GM12801 (cell line): Measurements from ENCODE around the gene CKLF.

ENCODE experiments used
- TF ChIP-seq, protein P1 (sequence below): IDR thresholded peaks from one replicate; pipeline ENCODE4 v1.5.1; 2011; ENCODE audit warnings: control low read depth; ENCODE audit not compliant: insufficient read length; ENCODE audit errors: extremely low read depth

The CKLF gene

DNA sequence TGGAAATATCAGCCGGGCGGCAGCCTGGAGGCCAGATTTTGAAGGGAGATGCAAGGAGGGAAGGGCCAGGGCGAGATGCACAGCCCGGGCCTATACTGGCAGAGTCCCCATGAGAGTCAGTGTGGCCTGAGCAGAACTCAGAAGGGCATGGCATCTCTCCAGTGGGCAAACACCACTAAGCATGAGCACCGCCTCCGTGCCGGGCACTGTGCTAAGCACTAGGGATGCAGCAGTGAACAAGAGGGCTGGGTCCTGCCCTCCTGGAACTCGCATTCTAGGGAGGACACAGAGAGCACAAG is 35.9 kb upstream of the CKLF start:
- TF ChIP-seq, protein P1, sequence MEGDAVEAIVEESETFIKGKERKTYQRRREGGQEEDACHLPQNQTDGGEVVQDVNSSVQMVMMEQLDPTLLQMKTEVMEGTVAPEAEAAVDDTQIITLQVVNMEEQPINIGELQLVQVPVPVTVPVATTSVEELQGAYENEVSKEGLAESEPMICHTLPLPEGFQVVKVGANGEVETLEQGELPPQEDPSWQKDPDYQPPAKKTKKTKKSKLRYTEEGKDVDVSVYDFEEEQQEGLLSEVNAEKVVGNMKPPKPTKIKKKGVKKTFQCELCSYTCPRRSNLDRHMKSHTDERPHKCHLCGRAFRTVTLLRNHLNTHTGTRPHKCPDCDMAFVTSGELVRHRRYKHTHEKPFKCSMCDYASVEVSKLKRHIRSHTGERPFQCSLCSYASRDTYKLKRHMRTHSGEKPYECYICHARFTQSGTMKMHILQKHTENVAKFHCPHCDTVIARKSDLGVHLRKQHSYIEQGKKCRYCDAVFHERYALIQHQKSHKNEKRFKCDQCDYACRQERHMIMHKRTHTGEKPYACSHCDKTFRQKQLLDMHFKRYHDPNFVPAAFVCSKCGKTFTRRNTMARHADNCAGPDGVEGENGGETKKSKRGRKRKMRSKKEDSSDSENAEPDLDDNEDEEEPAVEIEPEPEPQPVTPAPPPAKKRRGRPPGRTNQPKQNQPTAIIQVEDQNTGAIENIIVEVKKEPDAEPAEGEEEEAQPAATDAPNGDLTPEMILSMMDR = no peak

DNA sequence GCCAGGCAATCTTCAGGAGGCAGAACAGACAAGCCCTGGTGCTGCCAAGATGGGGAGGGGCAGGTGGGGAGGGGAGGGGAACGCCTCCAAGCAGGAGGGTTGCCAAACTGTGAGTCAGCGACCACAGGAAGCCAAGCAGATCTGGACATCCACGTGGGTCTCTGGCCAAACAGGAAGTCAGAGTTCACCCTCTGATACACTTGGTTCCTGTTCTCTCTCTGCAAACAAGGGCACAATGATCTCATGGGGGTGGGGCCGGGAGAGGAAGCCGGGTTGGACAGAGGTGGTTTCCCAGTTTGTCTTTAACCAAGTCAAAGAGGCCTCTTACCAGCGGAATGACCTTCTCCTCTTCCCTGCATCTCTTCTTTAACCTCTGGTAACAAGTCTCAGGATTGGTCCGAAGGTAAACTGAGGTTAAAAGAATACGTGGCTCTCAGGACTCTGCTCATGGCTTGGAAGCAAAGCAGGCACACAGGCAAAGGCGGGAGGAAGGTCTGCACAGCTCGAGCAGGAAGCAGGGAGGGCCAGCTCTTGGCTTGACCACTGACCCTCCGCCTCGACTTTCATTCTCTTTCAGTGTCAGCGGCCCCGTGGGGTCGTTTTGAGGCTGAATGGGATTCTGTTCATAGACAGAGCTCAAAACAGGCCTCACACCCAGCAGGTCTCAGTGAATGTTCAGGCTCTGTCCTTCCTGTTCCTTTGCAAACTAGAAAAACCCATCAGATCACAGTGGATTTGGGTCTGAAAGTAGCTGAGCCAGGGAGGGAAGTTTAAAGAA is 35.4 kb upstream of the CKLF start:
- TF ChIP-seq, protein P1 = no peak

DNA sequence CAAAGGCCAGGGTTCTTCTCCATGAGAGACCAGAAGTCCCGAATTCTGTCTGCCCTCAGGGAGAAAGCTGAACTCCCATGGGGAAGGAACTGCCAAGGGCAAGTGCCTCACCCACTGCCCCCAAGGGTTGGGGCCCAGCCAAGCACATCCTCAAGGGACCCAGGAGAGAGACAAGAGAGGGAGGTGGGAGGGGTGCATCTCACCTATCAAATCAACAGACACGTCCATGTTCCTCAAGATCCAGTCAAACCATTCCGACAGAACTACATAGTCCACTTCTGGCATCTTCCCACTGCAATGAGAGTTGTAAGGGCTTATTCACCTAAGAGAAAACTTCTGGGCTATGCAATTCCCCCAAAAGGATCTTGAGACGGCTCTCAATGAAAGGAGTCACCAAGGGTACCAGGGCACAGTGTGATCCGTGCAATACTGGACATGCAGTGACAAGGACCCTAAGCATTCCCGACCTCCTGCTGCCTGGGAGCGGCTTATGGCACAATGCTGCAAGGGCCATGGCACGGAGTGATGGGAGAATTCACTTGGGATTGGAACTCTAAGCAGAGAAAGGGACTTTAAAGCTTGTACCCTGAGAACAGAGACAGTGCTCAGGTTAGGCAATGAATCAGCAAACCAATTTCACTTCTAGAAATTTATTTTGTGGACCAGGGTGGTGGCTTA is 34.7 kb upstream of the CKLF start:
- TF ChIP-seq, protein P1 = no peak

DNA sequence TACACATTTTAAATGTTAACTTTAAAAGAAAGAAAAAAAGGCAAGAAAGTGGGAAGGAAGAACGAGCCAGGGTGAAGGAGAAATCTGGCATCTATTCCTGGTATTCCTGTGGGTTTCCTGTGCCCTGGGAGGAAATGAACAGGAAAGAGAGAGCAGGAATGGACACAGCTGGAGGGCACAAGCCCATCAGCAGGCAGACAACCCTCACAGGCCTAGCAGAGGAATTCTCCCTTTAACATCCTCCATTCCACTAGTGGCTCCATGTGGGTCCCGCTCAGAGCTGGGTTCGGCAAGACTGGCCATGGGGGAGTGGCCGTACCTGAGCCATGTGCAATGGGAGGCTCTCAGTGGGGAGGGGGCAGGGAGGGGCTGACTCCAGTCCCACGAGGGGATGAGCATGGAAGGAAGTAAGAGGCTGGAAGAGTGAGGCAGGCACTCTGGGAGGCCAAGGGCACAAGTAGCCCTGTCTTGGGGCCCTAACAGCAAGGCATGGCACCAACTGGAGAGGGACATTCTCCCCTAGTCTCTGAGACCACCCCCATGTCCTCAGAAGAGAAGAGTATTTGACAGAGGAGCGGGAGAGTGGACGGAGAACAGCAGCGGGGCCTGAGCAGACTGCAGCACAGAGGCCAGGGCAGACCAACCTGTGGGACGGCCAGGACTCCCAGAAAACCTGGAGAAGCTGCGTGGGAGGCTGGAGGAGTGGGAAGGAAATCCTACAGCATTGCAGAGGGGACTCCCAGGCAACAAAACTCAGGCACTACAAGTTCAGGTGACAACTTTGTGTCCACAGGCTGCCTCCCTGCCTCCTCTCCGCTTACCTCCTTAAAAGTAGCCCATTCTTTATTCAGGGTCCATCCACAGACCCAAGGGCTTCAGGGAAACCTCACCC is 32.6 kb upstream of the CKLF start:
- TF ChIP-seq, protein P1 = no peak

DNA sequence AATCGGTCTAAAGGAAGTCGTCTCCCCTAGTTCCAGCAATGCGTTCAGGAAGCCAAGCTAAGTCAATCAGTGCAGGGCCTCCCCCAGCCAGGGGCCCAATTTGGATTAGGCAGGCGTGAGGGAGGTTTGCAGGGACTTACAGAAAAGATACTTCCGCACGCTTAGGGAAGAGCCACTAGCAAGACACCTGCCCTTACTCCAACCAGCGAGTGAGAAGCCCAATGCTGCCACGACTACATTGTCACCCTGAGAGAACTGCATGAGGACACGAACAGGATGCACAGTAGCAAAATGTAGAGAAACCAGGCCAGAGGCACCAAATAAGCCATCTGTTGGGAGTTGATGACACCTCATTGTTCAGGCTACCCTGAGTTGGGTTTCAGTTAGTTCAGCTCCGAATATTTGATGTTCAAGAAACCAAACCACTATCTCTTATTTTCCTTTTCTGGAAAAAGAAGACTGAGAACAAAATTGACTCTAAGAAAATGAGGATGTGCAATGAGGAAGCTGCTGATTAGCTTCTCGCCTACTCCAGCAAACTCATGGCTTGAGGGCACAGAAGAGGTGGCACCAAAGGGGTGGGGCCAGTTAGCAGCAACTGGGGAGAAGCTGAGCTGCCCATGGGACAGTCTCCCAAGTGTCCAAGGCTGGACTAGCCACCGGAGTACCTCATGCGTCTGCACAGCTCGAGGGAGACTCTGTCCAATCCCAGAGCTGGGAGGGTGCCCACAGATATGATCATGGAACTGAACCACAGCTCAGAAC is 31.8 kb upstream of the CKLF start:
- TF ChIP-seq, protein P1 = no peak

DNA sequence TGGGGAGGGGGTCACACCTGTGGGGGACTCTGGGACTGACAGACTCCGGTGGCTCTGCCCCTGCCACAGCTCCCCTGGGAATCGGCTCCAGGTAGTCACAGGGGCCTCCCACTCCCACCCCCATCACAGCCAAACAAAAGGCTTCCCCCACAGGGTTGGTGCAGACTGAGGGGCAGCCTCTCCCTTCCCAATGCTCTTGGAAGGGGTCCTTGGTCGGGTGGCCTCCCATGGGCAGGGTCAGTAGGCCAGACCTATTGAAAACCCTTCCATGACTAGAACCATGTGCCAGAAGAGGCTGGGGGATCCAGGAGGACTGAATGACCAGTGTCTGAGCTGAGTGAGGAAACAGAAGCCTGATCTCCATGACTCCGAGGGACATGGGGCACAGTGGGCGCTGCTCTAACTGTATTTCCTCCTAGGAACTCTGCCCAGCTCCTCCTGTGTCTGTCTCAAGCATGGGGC is 31.1 kb upstream of the CKLF start:
- TF ChIP-seq, protein P1 = no peak
